GM19372 (cell line): ENCODE measurements around the gene SLC38A2.
A peak's percentile ranks its signal among the peaks of the same experiment; 100 is the strongest.

Experiments used
- ATAC-seq: cut with Tn5 transposase; IDR thresholded peaks from one replicate; pipeline ENCODE4 v1.9.1; 2021; ENCODE audit warnings: mild to moderate bottlenecking, low read depth, moderate library complexity; ENCODE audit not compliant: unreplicated experiment

The SLC38A2 gene

DNA sequence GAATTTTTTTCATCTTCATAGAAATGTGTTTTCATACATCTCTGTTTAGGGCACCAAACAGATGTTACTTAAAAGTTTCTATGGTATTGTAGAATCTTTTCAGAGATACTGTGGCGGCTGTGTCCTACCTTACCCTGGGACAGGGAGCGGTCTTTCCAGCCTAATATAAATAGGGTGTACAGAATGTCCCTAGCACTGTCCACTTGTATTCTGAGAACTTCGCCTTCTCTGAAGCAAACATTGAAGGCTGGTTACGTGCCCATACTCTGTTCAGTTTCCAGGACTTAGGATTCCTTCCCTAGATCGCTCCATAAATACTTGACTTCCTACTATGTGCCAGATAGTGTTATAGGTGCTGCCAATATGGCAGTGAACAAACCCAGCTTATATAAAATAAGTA, 24.3 kb upstream of the SLC38A2 start:
- no peak for ATAC-seq

DNA sequence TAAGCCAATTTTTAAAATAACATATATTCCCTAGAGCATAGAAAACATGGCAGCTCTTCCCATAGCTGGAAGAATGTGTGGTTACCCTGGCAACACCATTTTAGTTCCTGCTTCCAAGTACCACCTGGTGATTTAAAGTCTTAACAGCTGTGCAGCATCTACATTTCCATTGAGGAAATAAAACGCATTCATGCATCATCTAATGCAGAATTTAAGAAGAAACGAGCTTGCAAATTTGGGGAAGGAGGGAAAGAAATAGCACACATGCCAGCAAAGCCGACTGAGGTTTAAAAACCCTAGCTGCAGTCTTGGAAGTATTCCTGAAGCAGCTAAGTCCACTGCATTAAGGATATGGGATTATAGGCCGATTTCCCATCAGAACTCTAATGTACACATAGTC, 22.8 kb upstream of the SLC38A2 start:
- no peak for ATAC-seq

DNA sequence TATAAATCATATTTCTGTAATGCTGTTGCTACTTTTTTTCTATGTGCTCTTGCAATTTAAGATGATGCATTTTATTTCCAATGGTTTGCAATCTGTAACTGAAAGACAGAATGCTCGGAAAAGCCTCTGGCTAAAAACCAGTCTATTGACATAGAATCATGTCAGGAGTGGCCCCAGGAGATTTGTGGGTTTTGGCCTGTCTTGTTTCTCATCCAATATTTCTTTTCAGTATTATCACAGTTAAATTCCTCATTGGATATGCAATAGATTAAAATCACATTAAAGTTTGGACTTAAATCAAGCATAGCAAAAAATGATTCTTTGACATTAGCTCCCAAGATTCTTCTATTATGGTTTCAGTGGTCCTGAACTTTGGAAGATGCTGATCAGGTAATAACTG, 19.1 kb upstream of the SLC38A2 start:
- no peak for ATAC-seq

DNA sequence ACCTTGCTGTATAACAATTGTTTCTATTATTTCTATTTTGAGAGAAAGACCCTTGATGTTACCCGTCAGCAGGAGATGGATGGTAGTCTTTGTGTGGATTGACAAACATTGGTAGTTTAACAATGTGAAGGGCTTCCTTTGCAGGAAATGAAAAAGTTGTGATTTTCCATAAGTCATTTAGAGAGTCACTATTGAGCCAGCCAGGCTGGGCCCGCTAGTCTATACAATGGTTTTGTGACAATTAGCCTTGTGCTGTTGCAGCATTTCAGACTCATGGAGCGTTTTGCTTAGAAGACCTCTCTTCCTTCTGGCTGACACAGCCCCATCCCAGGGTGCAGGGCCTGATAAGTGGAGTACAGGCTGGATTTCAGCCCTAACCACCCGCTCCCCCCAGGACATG, 18.3 kb upstream of the SLC38A2 start:
- no peak for ATAC-seq

DNA sequence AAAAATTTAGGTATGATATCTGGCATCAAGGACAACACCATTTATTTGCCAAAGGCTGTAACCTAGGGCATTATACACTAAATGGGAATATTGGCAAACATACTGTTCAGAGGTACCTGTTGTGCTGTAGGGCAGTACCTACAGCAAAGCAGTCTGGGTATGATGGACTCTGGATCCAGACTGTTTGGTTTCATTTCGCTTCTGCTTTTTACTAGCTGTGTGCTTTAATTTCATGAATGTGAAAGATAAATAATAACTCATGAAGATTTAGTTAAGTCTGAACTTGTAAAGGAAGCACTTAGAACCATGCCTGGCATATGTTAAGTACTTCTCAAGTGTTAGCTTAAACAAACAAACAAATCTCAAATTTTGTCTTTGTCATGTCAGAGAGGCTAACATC, 17.7 kb upstream of the SLC38A2 start:
- no peak for ATAC-seq

DNA sequence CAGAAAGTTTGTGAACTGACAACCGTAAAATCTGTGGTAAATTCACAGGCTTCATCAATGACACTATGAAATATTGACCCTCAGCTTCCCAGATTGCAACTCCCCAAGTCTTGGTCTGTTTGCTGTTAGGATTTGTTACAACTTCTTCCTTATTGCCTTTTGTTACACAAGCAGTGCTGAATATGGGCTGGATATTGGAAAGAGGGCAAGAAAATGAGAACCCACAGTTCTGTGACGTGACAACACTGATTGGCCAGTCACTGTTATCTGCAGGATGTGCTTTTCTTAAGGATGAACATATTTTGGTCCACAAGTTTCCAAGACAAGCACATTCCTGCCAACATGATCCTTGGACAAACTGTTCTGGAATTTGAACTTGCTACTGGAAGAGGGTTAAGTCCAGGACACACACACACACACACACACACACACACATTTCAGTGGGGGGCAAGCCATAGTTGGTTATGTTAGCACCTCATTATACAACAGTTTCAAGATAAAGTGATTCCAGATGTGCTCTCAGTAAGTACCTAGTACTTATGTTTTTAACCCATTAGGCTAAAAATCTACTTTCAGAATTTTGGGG, 16.6 kb upstream of the SLC38A2 start:
- no peak for ATAC-seq

DNA sequence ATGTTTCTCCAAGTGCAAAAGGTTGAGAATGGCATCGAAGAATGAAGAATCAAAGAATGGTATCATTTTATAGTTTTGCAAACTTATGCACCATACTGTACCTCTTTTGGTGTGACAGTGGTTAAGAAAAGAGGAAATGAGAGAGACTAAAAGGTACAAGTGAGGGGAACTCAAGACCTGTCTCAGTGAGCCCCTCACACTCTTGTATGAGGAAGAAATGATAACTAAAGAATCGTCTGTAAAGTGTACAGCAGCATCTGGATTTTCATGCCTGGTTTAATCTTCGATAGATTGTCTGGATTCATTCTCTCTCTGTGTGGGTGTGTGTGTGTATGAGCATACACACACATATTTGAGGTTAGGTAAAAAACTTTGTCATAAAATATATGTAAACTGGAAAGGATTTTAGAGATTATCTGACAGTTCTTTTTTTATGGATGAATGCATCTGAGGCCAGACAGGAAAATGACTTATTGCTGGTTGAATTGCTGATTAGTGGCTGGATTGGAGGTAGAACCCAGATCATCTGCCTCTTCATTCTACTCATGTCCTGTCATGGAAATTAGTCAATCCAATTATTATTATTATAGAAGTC, 16.0 kb upstream of the SLC38A2 start:
- peak; percentile 60 for ATAC-seq

DNA sequence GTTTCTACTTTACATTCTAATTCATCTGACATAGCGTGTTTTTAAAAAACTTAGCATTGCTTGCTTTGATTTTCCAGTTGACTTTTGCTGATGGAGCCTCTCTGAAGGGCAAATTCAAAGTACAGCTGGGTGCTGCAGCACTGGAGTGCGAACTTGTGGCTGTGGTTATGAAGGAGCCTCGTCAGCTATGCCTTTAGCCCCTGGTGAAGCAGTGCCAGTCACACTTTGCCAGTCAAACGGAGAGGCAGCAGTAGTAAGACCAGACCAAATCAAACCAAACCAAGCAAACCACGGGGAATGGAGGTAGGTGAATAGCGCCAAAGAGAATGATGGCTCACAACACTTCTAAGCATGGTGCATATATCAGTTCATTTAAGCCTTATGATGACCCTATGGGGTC, 15.1 kb upstream of the SLC38A2 start:
- ATAC-seq = no peak

DNA sequence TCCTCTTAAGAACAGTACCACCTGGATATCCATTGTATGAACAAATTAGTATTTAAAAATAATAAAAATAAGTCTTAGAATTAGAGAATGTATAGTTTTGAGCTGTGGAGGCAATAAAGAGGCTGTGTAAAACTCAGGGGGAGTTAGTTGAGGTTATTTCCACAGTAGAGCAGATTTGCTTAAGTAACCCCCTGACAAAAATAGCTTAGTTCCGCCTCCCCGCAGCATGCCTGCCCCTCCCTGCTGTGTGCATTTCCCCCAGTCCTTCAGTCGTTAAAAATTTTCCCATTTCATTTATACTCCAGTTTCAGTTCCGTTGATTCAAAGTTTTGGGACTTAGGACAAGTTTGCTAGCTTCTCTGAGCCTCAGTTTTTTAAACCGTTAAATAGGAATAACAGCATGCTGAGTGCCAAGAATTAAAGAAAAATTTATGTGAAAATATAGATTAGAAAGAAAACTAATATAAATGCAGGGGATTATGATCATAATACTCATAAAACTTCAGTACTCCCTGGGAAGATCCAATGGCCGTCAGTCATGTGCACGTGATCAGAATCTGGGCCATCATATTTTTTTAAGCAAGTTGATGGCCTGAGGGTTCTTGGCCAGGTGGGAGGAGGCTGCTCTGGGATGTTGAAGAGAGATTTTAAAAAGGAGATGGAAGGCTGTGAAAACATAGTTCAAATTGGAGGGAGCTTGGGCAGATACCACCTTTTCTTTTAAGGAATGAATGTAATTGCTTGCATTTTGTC, 14.5 kb upstream of the SLC38A2 start:
- peak; percentile 24 for ATAC-seq

DNA sequence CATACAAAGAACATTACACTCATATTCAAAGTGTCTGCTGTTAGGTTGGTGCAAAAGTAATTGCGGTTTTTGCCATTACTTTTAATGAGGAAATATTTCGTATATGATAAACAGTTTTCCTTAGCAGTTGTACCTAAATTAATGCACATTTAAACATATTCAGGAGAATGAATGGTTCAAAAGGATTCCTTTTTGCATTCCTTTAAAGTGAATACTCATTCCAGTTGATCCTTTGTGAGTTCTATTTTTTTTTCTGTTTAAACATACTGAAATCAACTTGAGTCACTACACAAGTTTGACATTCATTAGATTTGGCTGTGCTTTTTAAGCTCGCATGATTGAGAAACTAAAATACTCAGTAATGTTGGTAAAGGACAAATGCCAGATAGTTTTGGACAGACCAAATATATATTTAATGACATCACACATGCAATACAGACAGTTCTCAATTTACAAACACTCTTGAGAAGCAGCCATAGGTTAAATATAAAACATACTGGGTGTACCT, 13.8 kb upstream of the SLC38A2 start:
- ATAC-seq = no peak

DNA sequence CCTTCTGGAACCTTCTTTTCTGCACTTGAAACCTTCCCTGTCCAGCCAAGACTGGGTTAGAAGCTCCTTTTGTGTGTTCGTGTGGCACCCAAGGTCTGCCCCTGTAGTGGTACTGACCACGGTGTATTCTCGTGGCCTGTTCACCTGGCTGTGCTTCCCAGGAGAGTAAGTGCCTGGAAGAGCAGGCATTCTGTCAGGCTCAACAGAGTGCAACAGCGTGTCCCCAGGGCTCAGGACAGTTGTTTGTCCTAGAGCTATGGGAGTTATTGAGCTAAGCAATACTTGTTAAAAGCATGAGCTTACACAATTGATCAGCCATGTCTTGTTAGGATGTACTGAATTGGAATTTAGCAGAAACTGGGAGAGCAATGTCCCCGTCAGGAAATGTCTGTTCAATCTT, 12.9 kb upstream of the SLC38A2 start:
- ATAC-seq = no peak

DNA sequence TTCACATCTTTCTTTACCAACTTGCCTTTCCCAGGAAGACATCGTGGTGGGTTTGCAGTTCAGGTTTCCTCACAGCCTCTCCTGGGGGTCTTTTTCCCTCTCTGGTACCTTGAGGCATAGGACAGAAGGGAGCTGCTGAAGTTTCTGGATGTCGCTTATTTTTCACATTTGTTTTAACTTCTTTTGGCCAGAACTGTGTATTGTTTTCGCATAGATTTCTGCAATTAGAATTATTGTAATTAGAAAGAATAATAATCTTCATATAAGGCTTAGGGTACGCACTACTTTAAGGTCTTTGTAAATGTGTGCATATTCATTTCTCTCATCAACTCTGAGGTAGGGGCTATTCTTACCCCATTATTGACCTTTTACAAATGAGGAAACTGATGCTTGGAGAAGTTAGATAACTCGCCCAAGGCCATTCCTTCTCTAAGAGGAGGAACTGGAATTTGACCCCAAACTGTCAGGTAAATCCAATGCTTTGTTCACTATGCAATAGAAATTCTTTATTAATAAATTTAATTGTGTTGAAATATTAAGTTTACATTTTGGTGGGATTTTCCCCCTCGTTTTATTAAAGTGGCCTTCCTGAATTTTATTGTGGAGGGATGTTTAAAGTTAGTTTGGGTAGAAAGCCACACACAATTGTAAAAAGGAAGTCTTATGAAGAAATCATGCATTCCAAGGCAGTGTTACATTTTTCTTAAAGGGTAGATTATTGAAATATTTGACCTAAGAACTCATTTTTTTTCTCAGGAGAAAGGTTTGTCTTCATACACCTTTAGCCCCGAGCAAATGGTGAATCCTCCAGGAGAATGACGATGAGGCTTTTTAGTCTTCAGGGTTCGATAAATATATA, 12.1 kb upstream of the SLC38A2 start:
- no peak for ATAC-seq

DNA sequence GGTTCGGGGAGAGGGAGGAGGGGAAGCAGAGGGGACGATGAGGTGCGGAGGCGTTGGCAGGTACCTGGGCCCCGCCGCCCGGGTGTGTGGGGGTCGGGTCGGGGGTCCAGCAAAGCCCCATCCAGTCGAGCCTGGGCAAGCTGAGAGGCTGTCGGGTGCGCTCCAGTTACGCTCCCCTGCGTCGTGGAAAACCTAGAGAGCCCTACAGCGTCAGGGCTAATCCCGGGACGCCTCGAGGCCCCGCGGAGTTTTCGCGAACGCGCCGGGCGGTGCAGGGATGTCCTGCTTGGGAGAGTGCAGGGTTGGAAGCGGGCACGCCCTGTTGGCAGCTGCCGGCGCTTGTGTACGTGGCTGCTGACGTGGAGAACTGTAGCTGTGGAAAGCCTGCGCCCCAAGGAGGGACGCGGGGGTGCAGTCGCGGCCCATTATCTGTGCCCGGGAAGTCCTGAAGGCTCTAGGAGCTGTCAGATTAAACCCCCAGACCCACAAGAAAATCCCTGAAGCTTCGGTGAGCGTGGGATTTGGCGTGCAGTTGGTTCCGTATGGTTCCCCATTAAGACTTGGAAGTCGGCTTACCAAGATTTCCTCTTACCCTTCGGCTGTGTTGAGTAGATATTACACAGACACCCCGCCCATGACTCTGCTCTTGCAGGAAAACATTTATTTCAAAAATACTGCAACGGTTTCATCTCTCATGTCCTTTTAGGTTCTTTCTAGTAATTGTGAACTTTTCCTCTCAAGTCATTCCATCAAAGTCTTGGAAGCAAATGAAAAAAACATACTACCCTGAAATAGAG, 11.3 kb upstream of the SLC38A2 start:
- peak; percentile 26 for ATAC-seq

DNA sequence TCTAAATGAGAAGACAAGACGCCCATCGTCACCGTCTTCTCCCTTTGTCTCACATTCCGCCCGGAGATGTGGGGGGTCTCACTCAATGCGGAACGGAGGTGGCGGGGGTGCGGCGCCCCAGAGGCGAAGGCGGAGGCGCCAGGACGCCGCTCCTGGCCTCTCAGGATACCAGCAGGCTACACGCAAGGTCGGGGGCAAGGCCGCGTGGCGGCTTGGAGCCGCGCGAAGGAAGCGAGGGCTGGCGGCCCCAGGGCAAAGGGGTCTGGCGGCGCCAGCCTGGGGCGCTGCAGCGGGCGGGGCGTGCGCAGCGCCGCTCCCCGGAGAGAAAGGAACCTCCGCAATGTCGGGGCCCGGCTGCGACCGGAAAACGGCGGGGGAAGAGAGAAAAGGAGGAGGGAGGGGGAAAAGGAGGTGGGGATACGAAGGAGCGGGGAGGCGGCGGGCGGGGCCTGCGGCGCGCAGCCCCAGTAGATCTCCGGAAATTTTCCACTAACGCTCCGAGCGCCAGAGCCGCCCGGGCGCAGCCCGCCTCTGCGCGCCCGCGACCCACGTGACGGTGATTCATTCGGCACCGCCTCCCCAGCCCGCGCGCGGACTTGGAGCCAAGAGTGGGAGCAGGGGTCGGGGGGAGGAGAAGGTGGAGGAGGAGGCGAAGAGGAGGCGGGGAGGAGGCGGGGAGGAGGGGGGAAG, 10.5 kb upstream of the SLC38A2 start:
- peak; percentile 71 for ATAC-seq

DNA sequence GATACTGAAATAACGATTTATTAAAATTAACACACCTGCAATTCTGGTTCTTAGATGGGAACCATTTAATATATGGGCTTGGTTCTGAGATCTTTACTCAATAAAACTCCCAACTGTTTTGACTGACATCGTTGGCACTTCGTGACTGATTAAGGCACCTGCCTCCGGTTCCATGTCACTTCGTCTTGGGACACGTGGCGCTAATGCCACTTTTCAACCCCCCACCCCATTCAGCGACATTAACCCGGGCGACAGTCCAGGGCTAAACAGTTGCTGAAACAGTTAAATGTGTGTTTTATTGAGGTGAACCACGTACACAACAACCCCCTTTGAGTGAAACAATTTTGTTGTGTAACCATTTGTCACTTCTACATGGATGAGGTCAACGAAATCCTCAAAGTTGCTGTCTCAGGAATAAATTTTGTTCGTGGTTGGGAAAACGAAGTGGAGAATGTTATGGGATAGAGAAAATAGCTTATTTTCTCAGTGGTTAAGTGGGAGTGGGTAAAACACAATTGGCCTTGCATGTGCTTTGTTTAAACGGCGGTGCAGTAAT, 9.9 kb upstream of the SLC38A2 start:
- ATAC-seq = no peak

DNA sequence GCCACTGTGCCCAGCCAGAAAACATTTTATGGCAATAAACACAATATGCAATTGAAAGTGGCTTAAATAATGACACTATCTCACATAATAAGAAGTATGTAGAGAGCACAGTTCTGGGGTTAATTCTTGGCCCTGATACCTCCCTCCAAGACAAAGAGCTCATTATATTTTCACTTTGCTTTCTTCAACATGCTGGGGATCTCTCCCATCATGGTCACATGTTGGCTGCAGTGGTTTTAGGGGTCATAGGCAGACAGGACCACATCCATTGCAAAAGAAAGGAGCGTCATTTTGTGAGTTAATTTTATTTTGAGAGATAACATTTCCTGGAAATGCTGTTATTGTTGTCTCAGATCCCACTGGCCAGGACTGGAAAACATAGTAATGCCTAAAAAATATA, 8.3 kb upstream of the SLC38A2 start:
- ATAC-seq = no peak

DNA sequence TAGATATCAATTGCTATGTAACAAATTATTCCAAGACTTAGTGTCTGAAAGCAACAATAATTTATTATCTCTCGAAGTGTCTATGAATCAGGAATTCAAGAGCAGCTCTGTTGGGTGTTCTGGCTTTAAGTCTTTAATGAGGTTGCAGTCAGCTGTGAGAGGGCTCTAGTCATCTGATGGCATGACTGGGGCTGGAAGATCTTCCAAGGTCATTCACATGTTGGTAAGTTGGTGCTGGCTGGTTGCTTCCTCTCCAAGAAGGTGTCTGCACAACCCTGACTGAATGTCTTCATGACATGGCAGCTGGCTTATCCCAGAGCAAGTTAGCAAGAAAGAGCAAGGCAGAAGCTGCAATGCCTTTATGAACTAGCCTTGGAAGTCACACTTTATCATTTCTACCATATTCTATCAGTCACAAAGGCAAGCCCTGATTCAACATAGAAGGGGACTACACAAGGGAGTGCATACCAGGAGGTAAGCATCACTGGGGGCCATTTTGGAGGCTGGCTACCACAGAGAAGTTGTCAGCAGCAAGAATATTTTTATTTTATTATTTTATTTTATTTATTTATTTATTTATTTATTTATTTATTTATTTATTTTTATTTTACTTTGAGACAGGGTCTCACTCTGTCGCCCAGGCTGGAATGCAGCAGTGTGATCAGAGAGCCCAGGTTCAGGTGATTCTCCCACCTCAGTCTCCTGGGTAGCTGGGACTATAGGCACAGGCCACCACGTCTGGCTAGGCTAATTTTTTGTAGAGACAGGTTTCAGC, 7.6 kb upstream of the SLC38A2 start:
- ATAC-seq = no peak

DNA sequence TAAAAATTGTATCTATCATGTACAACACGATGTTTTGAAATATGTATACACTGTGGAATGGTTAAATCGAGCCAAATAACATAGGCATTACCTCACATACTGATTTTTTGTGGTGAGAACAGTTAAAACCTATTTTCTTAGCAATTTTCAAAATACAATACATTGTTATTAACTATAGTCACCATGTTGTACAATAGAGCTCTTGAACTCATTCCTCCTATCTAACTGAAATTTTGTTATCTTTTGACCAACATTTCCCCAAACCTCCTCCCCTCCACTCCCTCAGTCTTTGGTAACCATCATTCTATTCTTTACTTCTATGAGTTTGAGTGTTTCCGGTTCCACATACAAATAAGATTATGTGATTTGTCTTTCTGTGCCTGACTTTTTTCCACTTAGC, 6.8 kb upstream of the SLC38A2 start:
- no peak for ATAC-seq

DNA sequence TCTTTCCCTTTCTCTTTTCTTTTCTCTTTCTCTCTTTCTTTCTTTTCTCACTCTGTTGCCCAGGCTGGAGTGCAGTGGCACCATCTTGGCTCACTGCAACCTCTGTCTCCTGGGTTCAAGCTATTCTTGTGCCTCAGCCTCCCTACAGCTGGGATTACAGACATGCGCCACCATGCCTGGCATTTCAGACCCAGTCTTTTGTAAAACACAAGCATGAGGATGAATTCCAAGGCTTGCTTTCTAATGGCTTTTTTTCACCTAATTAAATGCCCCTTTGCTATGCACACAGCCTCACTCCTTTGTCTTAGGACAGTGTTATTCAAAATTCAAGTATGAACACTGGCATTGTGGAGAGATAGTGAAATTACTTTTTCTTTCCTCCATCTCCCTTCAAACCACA, 6.0 kb upstream of the SLC38A2 start:
- no peak for ATAC-seq
